Neural cell (in vitro differentiated cells): ENCODE measurements around the gene PTRH1. TPM values are rescaled to one million over a fixed set of nuclear protein-coding genes. Genes with fewer than 3 reads are reported as not detected.

ENCODE experiments used
- H2AFZ ChIP-seq: fragments of 200-600, 300-800 bp; sonication (generic), shearing (Covaris generic); 2 replicates; pipeline ENCODE4 v1.6.0; 2014; ENCODE audit warnings: low read depth, mild to moderate bottlenecking, antibody characterized with exemption, low read length, moderate library complexity
- H3F3A ChIP-seq: fragments of 200-600 bp; shearing (Covaris generic); 2 replicates; pipeline ENCODE4 v1.6.1; 2016; ENCODE audit warnings: mild to moderate bottlenecking, moderate library complexity, mixed read lengths, antibody characterized with exemption, low read length; ENCODE audit not compliant: insufficient read depth, poor library complexity, severe bottlenecking
- H3K27ac ChIP-seq: fragments of 200-600, 300-800 bp; sonication (generic), shearing (Covaris generic); 2 replicates; pipeline ENCODE4 v1.5.1; 2014; ENCODE audit warnings: mild to moderate bottlenecking, low read length, moderate library complexity
- H3K27me3 ChIP-seq: fragments of 300-800, 200-600 bp; sonication (generic), shearing (Covaris generic); 2 replicates; pipeline ENCODE4 v1.6.0; 2014; ENCODE audit warnings: mild to moderate bottlenecking, low read depth, low read length, moderate library complexity; ENCODE audit not compliant: insufficient read depth
- H3K36me3 ChIP-seq: fragments of 300-800, 200-600 bp; sonication (generic), shearing (Covaris generic); 2 replicates; pipeline ENCODE4 v1.5.1; 2014; ENCODE audit warnings: mild to moderate bottlenecking, antibody characterized with exemption, low read length, moderate library complexity; ENCODE audit not compliant: insufficient read depth
- H3K4me2 ChIP-seq: fragments of 300-800, 200-600 bp; sonication (generic), shearing (Covaris generic); 2 replicates; pipeline ENCODE4 v1.6.0; 2014; ENCODE audit warnings: mild to moderate bottlenecking, low read length
- H3K4me3 ChIP-seq: fragments of 300-800, 200-600 bp; sonication (generic), shearing (Covaris generic); 2 replicates; pipeline ENCODE4 v1.5.1; 2014; ENCODE audit warnings: mild to moderate bottlenecking, low read length, moderate library complexity
- H3K79me2 ChIP-seq: fragments of 200-600 bp; shearing (Covaris generic); replicated peaks from 2 replicates; pipeline ENCODE4 v1.6.0; 2014; ENCODE audit warnings: mild to moderate bottlenecking, low read length, moderate library complexity; ENCODE audit not compliant: insufficient read depth
- H3K9ac ChIP-seq: fragments of 300-800, 200-600 bp; sonication (generic), shearing (Covaris generic); 2 replicates; pipeline ENCODE4 v1.6.1; 2016; ENCODE audit warnings: mild to moderate bottlenecking, low read length, mixed read lengths
- H3K9me2 ChIP-seq: fragments of 200-600 bp; shearing (Covaris generic); 2 replicates; pipeline ENCODE4 v1.6.1; 2016; ENCODE audit warnings: mild to moderate bottlenecking, low read length, mixed read lengths; ENCODE audit not compliant: insufficient read depth
- H3K9me3 ChIP-seq: fragments of 200-600, 300-800 bp; sonication (generic), shearing (Covaris generic); 2 replicates; pipeline ENCODE4 v1.6.1; 2016; ENCODE audit warnings: mild to moderate bottlenecking, mixed run types, low read length, moderate library complexity, mixed read lengths
- H4K20me1 ChIP-seq: fragments of 200-600 bp; shearing (Covaris generic); 2 replicates; pipeline ENCODE4 v1.6.1; 2016; ENCODE audit warnings: mild to moderate bottlenecking, mixed run types; ENCODE audit not compliant: insufficient read depth
- CTCF ChIP-seq: fragments of 450-650 bp; IDR thresholded peaks from 2 replicates; pipeline ENCODE4 v1.5.1; 2014; ENCODE audit warnings: antibody characterized with exemption, mild to moderate bottlenecking, moderate library complexity; ENCODE audit not compliant: poor library complexity, severe bottlenecking
- EP300 ChIP-seq: fragments of 450-650 bp; conservative IDR thresholded peaks from 2 replicates; pipeline ENCODE4 v1.6.1; 2014; ENCODE audit warnings: antibody characterized with exemption, mild to moderate bottlenecking, moderate library complexity; ENCODE audit not compliant: poor library complexity, severe bottlenecking
- EZH2 ChIP-seq: fragments of 200-600, 300-800 bp; shearing (Covaris generic), sonication (generic); IDR thresholded peaks from 2 replicates; pipeline ENCODE4 v1.6.1; 2014; ENCODE audit warnings: antibody characterized with exemption, low read length, borderline replicate concordance, mild to moderate bottlenecking; ENCODE audit not compliant: insufficient read depth, poor library complexity, severe bottlenecking
- MXI1 ChIP-seq: fragments of 450-650 bp; conservative IDR thresholded peaks from 2 replicates; pipeline ENCODE4 v1.6.1; 2014; ENCODE audit warnings: antibody characterized with exemption, mild to moderate bottlenecking; ENCODE audit not compliant: poor library complexity, severe bottlenecking
- POLR2AphosphoS5 ChIP-seq: IDR thresholded peaks from 2 replicates; pipeline ENCODE4 v1.6.1; 2012
- RAD21 ChIP-seq: fragments of 450-650 bp; conservative IDR thresholded peaks from 2 replicates; pipeline ENCODE4 v1.6.1; 2014; ENCODE audit warnings: antibody characterized with exemption, mild to moderate bottlenecking, moderate library complexity
- REST ChIP-seq: IDR thresholded peaks from 2 replicates; pipeline ENCODE4 v1.6.1; 2012; ENCODE audit warnings: borderline replicate concordance
- SMC3 ChIP-seq: fragments of 450-650 bp; conservative IDR thresholded peaks from 2 replicates; pipeline ENCODE4 v1.6.1; 2014; ENCODE audit warnings: antibody characterized with exemption, mild to moderate bottlenecking, moderate library complexity; ENCODE audit not compliant: poor library complexity
- TAF1 ChIP-seq: IDR thresholded peaks from 2 replicates; pipeline ENCODE4 v1.6.1; 2012; ENCODE audit warnings: low read depth
- polyA plus RNA-seq: library from polyadenylated mRNA; depleted of rRNA; stranded (reverse); fragments of >200 nt; gene quantifications from 2 replicates; pipeline ENCODE4 v1.2.3, GENCODE V29; 2014

Gene PTRH1
- polyA plus RNA-seq, 1 donor from 2014 or later = 20.0 TPM

- Histone ChIP-seq H3K36me3 (no peaks in the 10 kb centered on the region), H3K4me2 (no peak overlapping the region), H3K9ac (no peak overlapping the region), H3K27me3 (no peaks in the 10 kb centered on the region), H3K27ac (no peak overlapping the region), H3K9me2 (no peaks in the 10 kb centered on the region), H2AFZ (no peak overlapping the region), H4K20me1 (no peaks in the 10 kb centered on the region), H3K4me3 (no peak overlapping the region), H3K79me2 (no peaks in the 10 kb centered on the region), H3F3A (no peaks in the 10 kb centered on the region), H3K9me3 (no peaks in the 10 kb centered on the region)
- TF ChIP-seq REST = no peak
- no peak for TF ChIP-seq RAD21
- no peak for TF ChIP-seq CTCF
- TF ChIP-seq EP300 = no peak
- no peak for TF ChIP-seq TAF1
- TF ChIP-seq MXI1 = no peak
- no peak for TF ChIP-seq EZH2
- no peak for TF ChIP-seq SMC3
- no peak for TF ChIP-seq POLR2AphosphoS5
These were observed 4.8 kb upstream of the PTRH1 start for GRCh38 chr9:127720031-127720864.

GRCh38 chr9:127717766-127718165 is 2.3 kb upstream of the PTRH1 start:
- Histone ChIP-seq H3F3A (no peaks in the 10 kb centered on the region), H3K9me3 (no peaks in the 10 kb centered on the region), H3K27me3 (no peaks in the 10 kb centered on the region), H4K20me1 (no peaks in the 10 kb centered on the region), H3K36me3 (no peaks in the 10 kb centered on the region), H3K9me2 (no peaks in the 10 kb centered on the region), H3K79me2 (no peaks in the 10 kb centered on the region), H3K4me3 (no peak overlapping the region), H3K9ac (no peak overlapping the region), H3K4me2 (no peak overlapping the region), H3K27ac (no peak overlapping the region), H2AFZ (no peak overlapping the region)
- TF ChIP-seq SMC3 (no peak), TAF1 (no peak), MXI1 (no peak), POLR2AphosphoS5 (no peak)
